Lower leg skin (tissue), 3 donors: ENCODE data around the gene REX1BD.

Source experiments
- CTCF ChIP-seq, 3 donors: fragments of 450-650 bp; IDR thresholded peaks; one replicate each; pipeline ENCODE4 v1.5.1; 2016; ENCODE audit warnings: antibody characterized with exemption in 3 of 3, mild to moderate bottlenecking in 3 of 3, moderate library complexity in 2 of 3
- POLR2A ChIP-seq, 2 donors: fragments of 450-650 bp; IDR thresholded peaks; one replicate each; pipeline ENCODE4 v1.6.1; 2016 to 2017; ENCODE audit warnings: antibody characterized with exemption in 2 of 2, mild to moderate bottlenecking in 1 of 2, moderate library complexity in 1 of 2

DNA sequence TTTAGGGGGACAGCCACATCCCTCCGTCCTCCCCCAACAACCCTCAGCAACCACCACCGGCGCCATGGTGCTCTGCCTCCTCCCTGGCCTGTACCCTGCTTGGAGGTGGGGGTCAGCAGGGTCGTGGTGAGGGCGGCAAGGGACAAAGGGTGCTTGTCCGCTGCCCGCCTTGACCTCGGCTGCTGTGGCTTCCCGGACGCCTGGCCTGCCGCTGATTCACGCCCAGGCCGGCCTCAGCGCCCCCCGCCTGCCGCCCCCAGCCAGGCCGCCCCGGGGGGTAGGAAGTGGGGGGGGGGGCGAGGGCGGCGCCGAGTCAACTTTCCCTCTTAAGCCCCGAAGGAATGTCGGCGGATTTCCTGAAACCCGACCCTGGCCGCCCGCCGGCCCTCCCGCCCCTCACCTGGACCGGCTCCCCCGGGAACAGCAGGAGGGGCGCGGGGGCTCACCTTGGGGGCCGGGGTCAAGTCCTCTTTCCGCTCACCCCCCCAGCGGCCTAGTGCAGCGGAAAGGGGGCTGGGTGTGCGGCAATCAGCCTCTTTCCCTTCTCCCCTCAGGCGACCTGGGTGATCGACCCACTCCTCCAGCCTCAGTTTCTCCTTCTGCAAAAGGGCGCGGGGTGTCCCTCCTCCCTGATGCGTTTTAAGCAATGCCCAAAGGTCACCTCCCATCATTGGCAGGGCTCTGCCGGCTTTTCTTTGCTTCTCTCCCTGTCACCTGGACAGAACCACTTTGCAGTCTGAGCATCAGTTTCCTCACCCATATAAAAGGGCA is 22.1 kb downstream of the REX1BD start:
- TF ChIP-seq CTCF (IDR thresholded peaks at IDR 0.05) (no peak), POLR2A (IDR thresholded peaks at IDR 0.05) (no peak)
